ES-I3 (cell line): ENCODE data around the gene GSTM5.
A peak's percentile ranks its signal among the peaks of the same experiment; 100 is the strongest.
"Not testable (repeated sequence)": the region's sequence is repeated elsewhere in the genome, so short reads cannot be mapped to it uniquely, and the experiment has no call there.

Experiments
- H3K36me3 ChIP-seq: 2 replicates; pipeline ENCODE4 v1.6.1; 2013; ENCODE audit warnings: mild to moderate bottlenecking, low read length, control low read depth, moderate library complexity; ENCODE audit not compliant: insufficient read depth
- H3K4me1 ChIP-seq: 2 replicates; pipeline ENCODE4 v1.6.1; 2013; ENCODE audit warnings: mild to moderate bottlenecking, control low read depth, low read length; ENCODE audit not compliant: insufficient read depth
- H3K9ac ChIP-seq: 2 replicates; pipeline ENCODE4 v1.6.1; 2013; ENCODE audit warnings: low read depth, mild to moderate bottlenecking, low read length, moderate library complexity
- H3K9me3 ChIP-seq: 2 replicates; pipeline ENCODE4 v1.6.1; 2013; ENCODE audit warnings: mild to moderate bottlenecking, low read length, moderate library complexity; ENCODE audit not compliant: control insufficient read depth, insufficient read depth

GSTM5 gene

GRCh38 chr1:109730666-109731065 is 18.6 kb downstream of the GSTM5 start:
- Histone ChIP-seq H3K9ac (no peak overlapping the region), H3K4me1 (no peaks in the 10 kb centered on the region), H3K9me3 (peaks cover 10% of the 10 kb centered on the region), H3K36me3 (no peaks in the 10 kb centered on the region)

DNA sequence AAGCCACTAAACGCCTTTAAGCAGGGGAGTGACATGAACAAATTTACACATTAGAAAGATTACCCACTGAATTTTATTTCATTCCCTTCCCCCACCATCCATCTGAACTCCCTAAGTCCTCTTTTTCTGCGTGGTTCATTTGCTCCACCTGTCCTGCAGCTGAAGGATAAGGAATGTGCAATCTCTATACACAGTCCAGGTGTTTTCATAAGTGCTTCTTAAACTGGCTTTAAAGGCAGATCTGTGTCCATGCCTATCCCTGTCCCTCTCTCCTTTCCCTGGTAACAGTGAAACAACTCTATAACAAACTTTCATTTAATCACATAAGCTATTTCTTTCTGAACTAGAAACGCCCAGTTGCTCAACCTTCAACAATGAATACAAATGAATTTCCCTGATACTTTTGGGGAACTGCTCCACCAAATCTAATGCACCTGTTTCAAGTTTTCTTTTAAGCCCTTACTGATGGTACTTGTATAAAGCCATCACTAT is 20.4 kb downstream of the GSTM5 start:
- H3K36me3 ChIP-seq, result no peaks in the 10 kb centered on the region
- H3K9ac ChIP-seq, result no peak overlapping the region
- no peaks in the 10 kb centered on the region for H3K9me3 ChIP-seq
- H3K4me1 ChIP-seq, result no peaks in the 10 kb centered on the region

DNA sequence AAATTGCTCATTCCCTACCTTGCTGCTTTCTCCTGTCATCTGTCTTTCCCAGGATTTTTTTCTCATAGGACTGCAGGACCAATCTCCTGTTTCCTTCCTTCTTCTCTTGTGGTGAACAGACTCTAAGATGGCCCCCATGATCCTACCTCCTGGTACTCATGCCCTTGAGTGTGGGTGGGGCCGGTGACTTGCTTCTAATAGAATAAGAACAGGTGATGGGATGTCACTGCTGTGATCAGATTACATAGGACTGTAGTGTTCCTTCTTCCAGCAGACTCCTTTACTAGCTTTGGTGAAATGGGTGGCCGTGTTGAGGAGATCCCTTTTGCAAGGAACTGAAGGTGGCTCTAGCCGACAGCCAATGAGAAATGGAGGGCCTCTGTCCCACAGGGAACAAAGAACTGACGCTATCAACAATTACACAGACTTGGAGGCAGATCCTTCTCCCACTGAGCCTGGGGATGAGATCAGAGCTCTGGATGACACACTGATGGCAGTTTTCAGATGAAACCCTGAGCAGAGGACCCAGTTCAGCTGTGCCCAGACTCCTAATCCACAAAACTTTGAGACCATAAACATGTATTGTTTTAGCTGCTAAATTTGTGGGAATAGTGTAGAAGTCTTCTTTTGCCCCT is 21.3 kb downstream of the GSTM5 start:
- no peaks in the 10 kb centered on the region for H3K9me3 ChIP-seq
- no peaks in the 10 kb centered on the region for H3K4me1 ChIP-seq
- no peaks in the 10 kb centered on the region for H3K36me3 ChIP-seq
- H3K9ac ChIP-seq, result no peak overlapping the region

DNA sequence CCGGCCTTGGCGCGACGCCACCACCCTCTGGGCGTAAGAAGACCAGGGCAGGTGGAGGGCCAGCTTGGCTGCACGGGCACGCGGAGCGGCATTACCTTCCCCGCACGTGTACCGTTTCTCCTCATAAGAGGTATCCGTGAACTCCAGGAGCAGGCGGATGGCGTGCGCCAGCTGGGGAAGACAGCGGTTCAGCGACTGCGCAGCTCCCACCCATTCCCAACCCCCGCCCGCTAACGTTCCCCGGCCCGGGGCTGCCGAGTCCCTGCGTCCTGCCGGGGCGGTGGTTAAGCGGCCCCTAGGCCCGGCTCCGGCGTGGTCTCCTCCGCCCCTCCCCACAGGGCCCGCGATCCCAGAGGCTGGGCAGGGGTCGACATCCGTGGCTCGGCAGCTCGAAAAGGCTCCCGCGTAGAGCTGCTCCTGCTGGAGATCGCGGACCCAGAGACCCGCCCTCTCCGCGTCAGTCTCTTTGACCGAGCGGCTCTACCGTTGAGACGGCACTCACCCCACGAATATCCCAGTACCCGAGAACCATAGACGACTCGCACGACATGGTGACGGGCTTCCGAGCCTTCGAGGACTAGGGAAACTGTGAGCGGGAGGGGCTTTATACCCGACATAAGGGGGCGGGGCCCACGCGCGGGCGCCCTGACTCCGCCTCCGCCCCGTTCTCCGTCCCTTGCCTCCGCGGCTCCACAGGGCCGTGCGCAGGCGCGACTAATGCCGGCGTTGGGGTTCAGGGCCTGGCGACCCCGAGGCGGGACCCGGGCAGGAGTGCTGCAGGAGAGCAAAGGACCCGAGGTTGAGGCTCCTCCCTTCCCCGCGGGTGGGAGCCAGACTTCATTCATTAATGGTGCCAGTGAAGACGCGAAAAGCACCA is 27.9 kb downstream of the GSTM5 start:
- H3K36me3 ChIP-seq, result no peaks in the 10 kb centered on the region
- peak overlapping the region; percentile 64 for H3K9ac ChIP-seq
- H3K9me3 ChIP-seq, result no peaks in the 10 kb centered on the region
- no peaks in the 10 kb centered on the region for H3K4me1 ChIP-seq

DNA sequence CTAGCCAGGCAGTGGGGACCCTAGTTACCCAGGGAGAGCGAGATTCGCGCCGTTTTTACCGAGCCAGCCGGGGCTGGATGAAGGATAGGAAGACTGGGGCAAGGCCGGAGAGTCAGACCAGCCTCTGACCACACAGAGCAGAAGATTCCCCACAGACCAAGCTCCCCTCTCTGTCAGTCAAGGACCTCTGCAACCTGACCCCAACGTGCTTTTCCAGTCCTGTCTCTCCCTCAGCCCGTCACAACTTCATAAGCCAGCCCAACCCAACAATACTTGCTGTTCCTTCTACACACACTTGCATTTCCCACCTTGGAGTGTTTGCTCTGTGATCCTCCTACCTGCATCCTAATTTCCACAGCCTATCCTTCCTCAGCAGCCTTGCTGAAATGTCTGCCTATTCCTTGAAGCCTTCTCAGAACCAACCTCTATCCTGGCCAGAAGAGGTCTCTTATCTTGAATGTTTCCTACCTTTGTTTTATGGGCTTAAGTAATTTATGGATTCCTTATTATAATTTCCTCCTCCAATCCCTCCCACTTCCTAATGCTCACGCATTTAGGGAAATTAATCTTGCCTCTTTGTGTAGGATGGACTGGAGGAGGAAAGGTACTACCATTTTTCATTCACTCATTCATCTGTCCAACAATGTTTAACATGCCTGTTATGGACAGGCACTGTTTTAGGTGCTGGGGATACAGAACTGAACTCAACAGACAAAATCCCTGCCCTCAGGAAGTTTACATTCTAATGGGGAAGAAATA is 28.7 kb downstream of the GSTM5 start, which contains the start of gene GSTM3:
GSTM3 (minus strand) TSS at position 424 of the 759 bp plus-strand sequence. CDS start 751 bp downstream, outside the sequence.
- Histone ChIP-seq H3K4me1 (no peaks in the 10 kb centered on the region), H3K9ac (peak within 1 kb of the TSS; percentile 64), H3K36me3 (no peaks in the 10 kb centered on the region), H3K9me3 (no peaks in the 10 kb centered on the region)

DNA sequence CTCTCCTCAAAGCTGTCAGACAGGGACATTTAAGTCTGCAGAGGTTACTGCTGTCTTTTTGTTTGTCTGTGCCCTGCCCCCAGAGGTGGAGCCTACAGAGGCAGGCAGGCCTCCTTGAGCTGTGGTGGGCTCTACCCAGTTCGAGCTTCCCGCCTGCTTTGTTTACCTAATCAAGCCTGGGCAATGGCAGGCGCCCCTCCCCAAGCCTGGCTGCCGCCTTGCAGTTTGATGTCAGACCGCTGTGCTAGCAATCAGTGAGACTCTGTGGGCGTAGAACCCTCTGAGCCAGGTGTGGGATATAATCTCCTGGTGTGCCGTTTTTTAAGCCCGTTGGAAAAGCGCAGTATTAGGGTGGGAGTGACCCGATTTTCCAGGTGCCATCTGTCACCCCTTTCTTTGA is 36.3 kb downstream of the GSTM5 start:
- H3K4me1 ChIP-seq, H3K9me3 ChIP-seq, H3K9ac ChIP-seq, H3K36me3 ChIP-seq: not testable (repeated sequence)

DNA sequence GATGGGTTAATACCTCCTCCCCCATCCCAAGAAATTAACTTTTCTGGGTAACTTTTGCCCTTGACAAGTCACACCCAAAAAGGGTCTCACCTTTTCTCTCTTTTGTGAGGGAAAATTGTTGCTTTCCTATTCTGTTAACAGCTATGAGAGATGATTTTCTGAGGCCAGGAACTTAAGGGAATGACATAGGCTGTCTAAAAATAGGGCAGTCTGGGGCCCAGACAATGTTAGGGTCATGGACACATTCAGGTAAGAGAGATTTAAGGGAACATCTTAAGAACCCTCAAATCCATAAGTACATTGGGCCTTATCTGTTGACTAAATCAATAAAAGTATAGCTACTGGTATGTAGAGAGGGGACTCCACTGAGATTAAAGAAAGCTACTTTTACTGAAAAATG is 37.2 kb downstream of the GSTM5 start:
- H3K4me1 ChIP-seq, result no peaks in the 10 kb centered on the region
- no peak overlapping the region for H3K9ac ChIP-seq
- H3K9me3 ChIP-seq, result no peaks in the 10 kb centered on the region
- no peaks in the 10 kb centered on the region for H3K36me3 ChIP-seq

DNA sequence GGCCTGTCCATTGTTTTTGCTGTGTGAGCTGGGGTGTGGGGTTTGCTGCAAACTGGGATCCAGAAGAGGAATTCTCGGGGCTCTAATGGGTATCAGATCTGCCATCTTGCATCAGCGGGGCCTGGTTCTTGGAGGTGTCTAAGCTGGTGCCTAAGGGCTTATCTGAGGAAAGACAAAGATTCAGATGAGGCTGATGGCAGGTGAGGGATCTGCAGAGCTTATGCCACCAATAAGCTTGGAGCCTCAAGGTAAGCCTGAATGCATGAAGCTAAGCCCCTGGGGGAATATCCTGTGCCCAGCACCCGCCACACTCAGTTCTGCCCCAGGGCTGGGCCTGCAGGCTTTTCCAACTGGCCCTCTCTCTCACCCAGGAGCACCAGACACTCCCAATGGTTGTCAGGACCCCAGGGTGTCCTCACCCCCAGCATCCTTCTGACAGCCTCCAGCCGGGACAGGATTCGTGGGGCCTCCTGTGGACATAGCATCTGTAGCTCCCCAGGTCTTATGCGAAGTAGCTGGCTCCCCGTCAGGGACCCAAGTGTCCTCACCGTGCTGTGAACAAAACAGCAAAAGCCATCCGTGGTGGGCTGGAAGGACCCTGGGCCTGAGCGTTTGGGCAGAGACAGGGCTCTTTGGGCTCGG is 38.3 kb downstream of the GSTM5 start:
- Histone ChIP-seq H3K4me1 (no peaks in the 10 kb centered on the region), H3K9me3 (no peaks in the 10 kb centered on the region), H3K36me3 (no peaks in the 10 kb centered on the region), H3K9ac (no peak overlapping the region)

- no peaks in the 10 kb centered on the region for H3K36me3 ChIP-seq
- H3K9me3 ChIP-seq, result no peaks in the 10 kb centered on the region
- no peak overlapping the region for H3K9ac ChIP-seq
Measured at GRCh38 chr1:109750920-109751319, 38.9 kb downstream of the GSTM5 start.

GRCh38 chr1:109751531-109752260 is 39.6 kb downstream of the GSTM5 start:
- no peaks in the 10 kb centered on the region for H3K4me1 ChIP-seq
- H3K9ac ChIP-seq, result no peak overlapping the region
- no peaks in the 10 kb centered on the region for H3K9me3 ChIP-seq
- no peaks in the 10 kb centered on the region for H3K36me3 ChIP-seq

More at GRCh38 chr1:109750920-109751319, 38.9 kb downstream of the GSTM5 start:
- no peaks in the 10 kb centered on the region for H3K4me1 ChIP-seq

DNA sequence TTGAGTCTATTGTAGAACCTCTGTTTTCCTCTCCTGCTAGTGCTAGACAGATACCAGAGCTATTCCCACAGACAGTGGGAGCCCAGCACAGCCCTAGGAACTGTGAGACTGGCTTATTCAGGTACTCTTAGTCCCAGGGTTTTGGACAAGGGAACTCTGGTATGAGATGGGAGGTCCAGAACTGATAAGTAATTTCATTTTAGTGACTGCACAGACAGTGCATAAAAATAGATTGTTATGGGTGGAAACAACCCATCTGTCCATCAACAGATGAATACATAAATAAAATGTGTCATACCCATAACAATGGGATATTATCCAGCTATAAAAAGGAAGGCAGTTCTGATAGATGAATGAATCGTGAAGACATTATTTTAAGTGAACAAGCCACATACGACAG is 42.7 kb downstream of the GSTM5 start:
- Histone ChIP-seq H3K9ac (no peak overlapping the region), H3K4me1 (no peaks in the 10 kb centered on the region), H3K36me3 (no peaks in the 10 kb centered on the region), H3K9me3 (no peaks in the 10 kb centered on the region)

- H3K9me3 ChIP-seq, H3K9ac ChIP-seq, H3K4me1 ChIP-seq, H3K36me3 ChIP-seq: not testable (repeated sequence)
Measured at GRCh38 chr1:109756325-109756724, 44.3 kb downstream of the GSTM5 start.

DNA sequence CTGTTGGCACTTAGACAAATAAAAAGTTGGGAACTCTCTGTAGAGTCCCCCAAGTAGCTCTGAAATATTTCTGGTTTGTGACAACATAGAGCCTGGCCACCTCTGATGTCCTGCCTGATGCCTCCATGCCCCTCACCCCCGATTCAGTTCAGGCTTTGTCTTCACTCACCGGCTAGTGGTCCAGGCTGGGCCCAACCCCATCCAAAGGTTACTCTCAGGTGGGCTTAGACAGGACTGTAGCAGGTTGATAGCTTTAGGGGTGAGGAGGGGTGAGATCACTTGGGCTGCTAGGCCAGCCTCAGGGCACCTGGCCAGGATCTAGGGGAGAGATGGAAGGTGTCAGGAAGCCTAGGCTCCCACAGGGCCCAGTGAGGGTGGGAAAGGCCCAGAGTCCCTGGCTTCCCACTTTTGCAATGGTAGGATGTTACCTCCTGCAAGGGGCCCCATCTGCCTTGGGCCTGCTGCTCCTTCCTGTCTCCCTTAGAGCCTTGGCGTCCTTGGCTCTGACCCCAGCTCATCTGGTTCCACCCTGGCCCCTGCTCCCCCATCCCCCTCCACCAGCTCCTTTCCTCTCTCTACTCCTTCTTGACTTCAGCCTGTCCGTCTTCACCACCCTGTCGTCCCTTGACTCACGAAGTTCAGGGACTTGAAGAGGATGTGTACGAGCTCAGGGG is 44.9 kb downstream of the GSTM5 start:
- no peaks in the 10 kb centered on the region for H3K9me3 ChIP-seq

More for the DNA sequence above, 44.9 kb downstream of the GSTM5 start:
- no peaks in the 10 kb centered on the region for H3K4me1 ChIP-seq
- no peaks in the 10 kb centered on the region for H3K36me3 ChIP-seq
- no peak overlapping the region for H3K9ac ChIP-seq
